T follicular helper cell (primary cell): ENCODE results near the gene RAI14.

Experiments
- DNase-seq: peaks from one replicate; pipeline ENCODE4 v3.0.0-alpha.2; 2020; ENCODE audit warnings: low read depth
- total RNA-seq, 2 experiments: gene quantifications; one replicate each; lab custom pipeline; 2026; lab: John Stamatoyannopoulos, UW

The RAI14 gene
- total RNA-seq: 3.2 to 3.8 reads per million in 2 experiments

- DNase-seq: no peak
Measured at GRCh38 chr5:34656001-34656699, at the start of gene RAI14. RAI14 (plus strand) TSS chr5:34656328; CDS start chr5:34686920, 30,592 bp downstream.

GRCh38 chr5:34608368-34608767 lies 47.8 kb upstream of the RAI14 start:
- DNase-seq: no peak

- DNase-seq: no peak
Measured at GRCh38 chr5:34608859-34609648, 47.1 kb upstream of the RAI14 start.

- DNase-seq: no peak
Measured at GRCh38 chr5:34609951-34610441, 46.1 kb upstream of the RAI14 start.

GRCh38 chr5:34610546-34610945 lies 45.6 kb upstream of the RAI14 start:
- DNase-seq: no peak

- no peak for DNase-seq
Measured at GRCh38 chr5:34611464-34612415, 44.4 kb upstream of the RAI14 start.

- DNase-seq: no peak
Measured at GRCh38 chr5:34616651-34617050, 39.5 kb upstream of the RAI14 start.

GRCh38 chr5:34618371-34619065 lies 37.6 kb upstream of the RAI14 start:
- DNase-seq: no peak

- no peak for DNase-seq
Measured at GRCh38 chr5:34620185-34620584, 35.9 kb upstream of the RAI14 start.

- no peak for DNase-seq
Measured at GRCh38 chr5:34621277-34622097, 34.6 kb upstream of the RAI14 start.

- DNase-seq: no peak
Measured at GRCh38 chr5:34622098-34622400, 34.1 kb upstream of the RAI14 start.

- no peak for DNase-seq
Measured at GRCh38 chr5:34624691-34625090, 31.4 kb upstream of the RAI14 start.

GRCh38 chr5:34625246-34625645 lies 30.9 kb upstream of the RAI14 start:
- DNase-seq: no peak

GRCh38 chr5:34626036-34626435 lies 30.1 kb upstream of the RAI14 start:
- no peak for DNase-seq

GRCh38 chr5:34626751-34627150 lies 29.4 kb upstream of the RAI14 start:
- DNase-seq: no peak

- no peak for DNase-seq
Measured at GRCh38 chr5:34627794-34628193, 28.3 kb upstream of the RAI14 start.

GRCh38 chr5:34628373-34628772 lies 27.8 kb upstream of the RAI14 start:
- DNase-seq: no peak

- DNase-seq: no peak
Measured at GRCh38 chr5:34630596-34630995, 25.5 kb upstream of the RAI14 start.

GRCh38 chr5:34632807-34633422 lies 23.2 kb upstream of the RAI14 start:
- no peak for DNase-seq
